ENCODE measurements around the gene TEX13D.

Gene TEX13D

DNA sequence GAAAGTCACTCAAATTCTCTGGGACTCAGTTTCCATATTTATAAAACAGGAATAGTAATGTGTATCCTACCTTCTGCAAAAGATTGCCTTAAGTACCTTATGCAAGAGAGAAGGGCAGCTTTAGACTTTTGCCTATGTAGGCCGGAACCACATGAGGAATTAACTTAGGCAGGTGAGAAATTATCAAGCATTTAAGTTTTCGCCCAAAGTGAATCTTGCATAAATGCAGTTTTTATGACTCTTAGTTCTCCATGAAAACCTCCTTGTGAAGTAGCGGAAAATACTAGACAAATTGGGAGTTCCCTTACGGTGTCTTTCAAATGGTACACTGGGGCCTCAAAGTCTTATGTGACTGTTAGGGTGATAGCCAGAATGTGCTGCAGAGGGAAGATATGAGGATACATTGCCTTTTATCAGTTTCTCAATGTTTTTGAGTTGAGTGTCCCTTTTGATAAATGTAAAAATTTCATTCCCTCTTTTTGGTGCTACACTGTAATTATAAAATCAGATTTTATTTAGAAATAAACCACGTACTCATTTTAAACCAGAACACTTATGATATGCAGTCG lies 16.5 kb downstream of the TEX13D start:
- DNase-seq: no peak

DNA sequence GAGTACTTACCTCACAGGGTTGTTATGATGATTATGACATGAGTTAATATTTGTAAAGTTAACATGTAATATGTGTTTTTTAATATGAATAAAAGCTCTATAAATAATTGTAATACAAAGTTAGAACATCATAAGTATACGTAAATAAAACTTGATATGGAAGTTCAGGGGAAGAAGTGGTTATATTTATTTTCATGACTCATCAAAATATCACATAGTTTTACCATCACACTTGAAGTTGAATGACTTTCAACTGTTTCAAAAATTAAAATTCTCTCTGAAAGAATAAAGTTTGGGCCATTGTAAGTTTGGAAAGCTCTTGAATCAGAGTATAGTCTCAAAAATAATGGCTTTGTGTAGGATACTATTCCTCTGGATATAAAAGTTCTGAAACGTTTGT lies 22.2 kb downstream of the TEX13D start:
- DNase-seq: no peak

DNA sequence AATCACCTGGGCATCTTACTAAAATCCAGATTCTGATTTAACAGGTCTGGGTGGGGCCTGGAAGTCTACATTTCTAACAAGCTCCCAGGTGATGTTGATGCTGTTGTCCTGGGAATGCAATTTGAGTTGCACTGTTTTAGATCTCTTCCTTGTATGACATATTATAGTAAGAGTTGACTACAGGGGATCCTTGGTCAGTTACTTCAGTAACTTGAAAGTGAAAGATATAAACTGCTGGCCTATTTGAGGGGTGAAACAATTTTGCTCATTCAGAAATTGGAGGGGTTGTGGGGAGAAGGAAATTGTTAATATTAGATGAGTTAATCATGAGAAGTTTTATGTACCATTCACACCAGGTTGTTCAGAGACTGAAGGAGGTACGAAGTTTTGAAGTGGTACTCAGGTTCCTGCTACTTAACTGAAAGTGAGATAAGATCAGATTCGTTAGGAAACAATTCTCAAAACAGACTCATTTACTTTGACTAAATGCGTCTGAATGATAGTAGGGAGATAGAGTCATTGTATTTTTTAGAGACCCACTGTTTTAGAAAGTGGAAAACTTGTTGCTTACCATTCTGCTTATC lies 26.4 kb downstream of the TEX13D start:
- DNase-seq: no peak

DNA sequence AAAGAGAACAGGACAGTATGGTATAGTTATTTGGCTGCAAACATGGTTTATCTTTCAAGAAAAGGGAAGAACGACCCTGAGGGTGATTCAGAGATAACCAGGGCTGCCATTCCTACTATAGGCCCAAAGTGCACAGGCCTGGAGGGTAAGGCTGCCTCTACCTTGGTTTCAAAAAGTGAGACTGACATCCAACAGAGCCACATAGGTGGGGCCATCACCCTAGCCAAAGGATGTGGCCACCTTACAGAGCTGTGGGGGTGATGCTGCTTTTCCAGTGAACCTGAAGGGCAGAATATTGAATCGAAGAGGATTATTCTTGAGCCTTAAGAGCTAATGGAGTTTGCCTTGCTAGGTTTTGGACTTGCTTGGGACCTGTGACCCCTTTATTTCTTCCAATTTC lies 29.6 kb downstream of the TEX13D start:
- DNase-seq: no peak

DNA sequence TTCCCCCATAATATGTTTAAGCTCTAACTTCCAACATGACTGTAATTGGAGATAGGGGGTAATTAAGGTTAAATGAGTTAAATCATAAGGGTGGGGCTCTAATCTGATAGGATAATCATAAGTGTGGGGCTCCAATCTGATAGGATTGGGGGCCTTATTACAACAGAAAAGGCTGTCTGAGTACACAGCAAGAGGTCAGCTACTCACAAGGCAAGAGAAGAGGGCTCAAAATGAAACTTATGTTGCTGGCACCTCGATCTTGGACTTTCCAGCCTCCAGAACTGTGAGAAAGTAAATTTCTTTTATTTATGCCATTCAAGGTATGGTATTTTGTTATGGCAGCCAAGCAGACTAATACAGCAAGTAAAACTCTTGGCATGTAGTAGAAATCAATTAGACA lies 30.3 kb downstream of the TEX13D start:
- no peak for DNase-seq

DNA sequence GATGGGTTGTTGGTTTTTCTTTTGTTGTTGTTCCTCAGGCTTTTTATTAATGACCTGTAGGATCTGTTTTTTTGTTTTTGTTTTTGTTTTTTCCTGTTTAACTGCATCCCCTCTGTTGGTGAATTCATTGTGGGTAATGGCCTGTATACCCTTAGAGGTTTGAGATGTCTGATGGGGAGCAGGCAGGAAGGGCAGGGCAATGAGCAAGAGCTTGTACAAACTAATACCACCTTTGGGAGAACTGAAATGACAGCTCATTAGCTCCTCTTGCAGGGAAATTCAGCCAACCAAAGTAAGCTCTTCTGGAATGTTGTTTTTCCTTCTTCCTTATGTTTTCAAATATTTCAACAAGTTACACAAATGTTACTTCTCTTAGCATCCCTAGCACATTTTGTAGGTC lies 37.3 kb downstream of the TEX13D start:
- no peak for DNase-seq

DNA sequence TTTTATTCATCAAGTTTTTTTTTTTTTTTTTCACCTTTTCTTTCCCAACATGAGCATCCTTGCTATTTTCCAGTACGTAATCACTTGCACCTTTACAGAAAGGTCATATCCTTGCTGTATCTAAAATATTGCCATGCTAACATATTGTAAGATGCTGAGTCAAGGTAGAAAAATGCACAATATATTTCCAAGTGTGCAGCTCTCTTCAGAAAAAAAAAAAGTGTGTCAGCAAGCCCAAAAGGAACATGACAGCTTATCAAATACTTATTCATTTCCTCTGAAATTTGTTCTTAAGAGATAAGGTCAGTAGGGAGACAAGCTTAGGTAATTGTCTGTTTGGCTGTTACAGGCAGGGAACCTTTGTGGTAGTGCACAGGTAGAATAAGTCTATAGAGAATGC lies 40.9 kb downstream of the TEX13D start:
- DNase-seq: no peak

DNA sequence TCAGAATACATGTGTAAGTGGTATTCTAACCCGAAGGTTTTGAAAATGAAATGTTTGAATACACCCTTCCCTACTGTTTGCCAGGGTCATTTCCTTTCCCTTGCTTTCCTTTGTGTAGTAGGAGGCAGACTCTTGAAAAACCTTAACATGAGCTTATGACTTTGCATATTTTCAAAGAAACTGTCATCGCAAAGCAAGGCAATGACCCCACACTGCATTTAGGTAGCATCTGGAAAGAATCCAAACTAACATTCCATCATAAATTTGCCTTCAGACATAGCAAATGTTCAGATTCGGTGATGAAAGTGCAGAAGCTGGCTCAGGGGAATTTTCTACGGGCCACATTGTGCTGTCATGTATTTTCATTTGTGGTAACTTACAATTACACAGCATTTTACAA lies 46.2 kb downstream of the TEX13D start:
- no peak for DNase-seq

DNA sequence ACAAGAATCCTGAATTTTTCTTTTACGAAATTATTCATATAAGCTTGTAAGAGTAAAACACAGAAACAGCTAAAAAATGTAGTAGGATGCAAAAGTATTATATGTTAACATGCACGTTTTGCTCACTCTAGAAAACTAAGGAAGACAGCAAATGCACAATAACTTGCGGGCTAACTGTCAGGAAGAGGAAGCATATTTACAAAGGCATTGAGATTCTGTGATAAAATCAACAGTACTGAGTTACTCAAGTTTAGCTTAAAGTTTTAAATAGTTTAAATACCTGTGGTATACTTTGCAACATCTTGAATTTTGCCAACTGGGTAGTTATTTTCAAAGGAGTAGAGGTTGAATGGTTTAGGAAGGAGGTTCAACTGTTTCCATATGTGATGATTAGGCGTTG lies 50.9 kb downstream of the TEX13D start:
- DNase-seq: peak in 1 of 2 experiments; percentile 7

DNA sequence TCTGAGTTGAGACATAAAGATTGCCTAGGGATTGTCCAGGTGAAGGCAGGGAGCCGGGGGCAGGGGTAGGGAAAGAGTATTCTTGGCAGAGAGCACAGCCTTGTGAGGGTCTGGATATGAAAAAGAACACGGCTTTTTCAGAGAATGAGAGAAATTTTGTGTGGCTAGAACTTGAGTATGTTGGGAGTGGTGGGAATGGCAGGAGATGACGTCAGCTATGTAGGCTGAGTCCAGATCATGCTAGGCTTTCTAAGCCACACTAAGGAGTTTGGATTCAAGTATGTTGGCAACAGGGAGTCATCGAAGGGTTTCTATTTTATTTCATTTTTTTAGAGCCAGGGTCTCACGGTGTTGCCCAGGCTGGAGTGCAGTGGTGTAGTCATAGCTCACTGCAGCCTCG lies 53.9 kb downstream of the TEX13D start:
- DNase-seq: no peak

Data from AML-193 (cell line).